K562 (cell line): ENCODE data around the gene ALPP. TPM values are rescaled to one million over a fixed set of nuclear protein-coding genes. Genes with fewer than 3 reads are reported as not detected.
"Not testable (repeated sequence)": the region's sequence is repeated elsewhere in the genome, so short reads cannot be mapped to it uniquely, and the experiment has no call there.

ENCODE experiments used
- ATAC-seq: fragments of 200-7000 bp; cut with Tn5 transposase; 3 replicates; pipeline ENCODE4 v1.9.1; 2020; ENCODE audit warnings: moderate library complexity
- BruUV-seq: library from RNA; stranded (reverse); fragments of 400-500 nt; replicated peaks from 2 replicates; lab custom pipeline; 2021; lab: Mats Ljungman, UMichigan
- CTCF ChIA-PET: fragments of 300-600 bp; formaldehyde crosslinking; extraction: SDS; loops from one replicate; lab custom pipeline; 2021; ENCODE audit warnings: low intra/inter-chr PET ratio; lab: Yijun Ruan, JAX
- POLR2A ChIA-PET: fragments of 300-600, 350-650 bp; sonication (Branson Sonifier 250); formaldehyde crosslinking; extraction: SDS; loops from one replicate; lab custom pipeline; 2021; ENCODE audit warnings: antibody characterized with exemption, inconsistent platforms; lab: Yijun Ruan, JAX
- DNase-seq, 4 experiments: peaks; one replicate each; pipeline versions ENCODE4 v3.0.0 to v3.0.0-alpha.2; 2011 to 2018; ENCODE audit warnings: low spot score in 3 of 4, mixed read lengths in 3 of 4; ENCODE audit errors: extremely low read depth in 1 of 4
- FAIRE-seq: peaks from 2 replicates; lab custom pipeline; 2011; peaks lifted over from hg19 to GRCh38; lab: Jason Lieb, UNC
- H2AFZ ChIP-seq: 2 replicates; pipeline ENCODE4 v1.6.0; 2011; ENCODE audit warnings: low read depth, low read length, control low read depth, inconsistent platforms
- H3K27ac ChIP-seq: fragments of 200-600 bp; 3 replicates; pipeline ENCODE4 v1.8.0; 2011; ENCODE audit warnings: low read depth, mild to moderate bottlenecking, control low read depth, inconsistent platforms, low read length, moderate library complexity, mixed read lengths; ENCODE audit errors: extremely low read depth
- H3K27me3 ChIP-seq, 2 experiments: fragments of 300-600 bp in 1 of 2; 2 replicates in 1 of 2; 3 replicates in 1 of 2; pipeline versions ENCODE4 v1.6.0 to v1.8.0; 2011; ENCODE audit warnings: inconsistent platforms in 2 of 2, low read length in 2 of 2, mild to moderate bottlenecking in 1 of 2, mixed read lengths in 1 of 2, moderate library complexity in 1 of 2; ENCODE audit not compliant: control insufficient read depth in 2 of 2, insufficient read depth in 2 of 2
- H3K36me3 ChIP-seq: fragments of 300-600 bp; 3 replicates; pipeline ENCODE4 v1.8.0; 2011; ENCODE audit warnings: mild to moderate bottlenecking, low read length, inconsistent platforms; ENCODE audit not compliant: control insufficient read depth, insufficient read depth
- H3K4me1 ChIP-seq, 2 experiments: fragments of 200-600 bp in 1 of 2; replicated peaks in 1 of 2; 2 replicates in 1 of 2; 3 replicates in 1 of 2; pipeline versions ENCODE4 v1.5.1 to v1.8.0; 2011; ENCODE audit warnings: inconsistent platforms in 2 of 2, low read length in 2 of 2, mild to moderate bottlenecking in 1 of 2, mixed read lengths in 1 of 2, moderate library complexity in 1 of 2; ENCODE audit not compliant: control insufficient read depth in 2 of 2, insufficient read depth in 2 of 2
- H3K4me2 ChIP-seq: 2 replicates; pipeline ENCODE4 v1.6.1; 2011; ENCODE audit warnings: low read length, control low read depth, inconsistent platforms, mixed read lengths; ENCODE audit not compliant: insufficient read depth
- H3K4me3 ChIP-seq: fragments of 200-600 bp; sonication (generic), shearing (Covaris generic); 2 replicates; pipeline ENCODE4 v1.5.1; 2016; ENCODE audit warnings: control low read depth, inconsistent platforms
- H3K79me2 ChIP-seq: fragments of 200-600 bp; 3 replicates; pipeline ENCODE4 v1.8.0; 2011; ENCODE audit warnings: low read length, inconsistent platforms; ENCODE audit not compliant: control insufficient read depth, insufficient read depth
- H3K9ac ChIP-seq, 2 experiments: 2 replicates each; pipeline versions ENCODE4 v1.6.0 to v1.6.1; 2011; ENCODE audit warnings: low read depth in 2 of 2, low read length in 2 of 2, control low read depth in 1 of 2, inconsistent platforms in 1 of 2, mild to moderate bottlenecking in 1 of 2, mixed read lengths in 1 of 2; ENCODE audit not compliant: insufficient read depth in 1 of 2
- H3K9me1 ChIP-seq: one replicate; pipeline ENCODE4 v1.6.0; 2011; ENCODE audit warnings: inconsistent platforms, mild to moderate bottlenecking, low read length, moderate library complexity; ENCODE audit not compliant: control insufficient read depth, insufficient read depth
- H3K9me3 ChIP-seq: replicated peaks from 2 replicates; pipeline ENCODE4 v1.5.1; 2011; ENCODE audit warnings: low read depth, low read length, inconsistent platforms; ENCODE audit not compliant: control insufficient read depth, insufficient read depth
- H4K20me1 ChIP-seq: replicated peaks from 2 replicates; pipeline ENCODE4 v1.6.1; 2011; ENCODE audit warnings: low read length, inconsistent platforms, mixed read lengths; ENCODE audit not compliant: control insufficient read depth, insufficient read depth
- BMI1 ChIP-seq: fragments of 150-350 bp; IDR thresholded peaks from 2 replicates; pipeline ENCODE4 v1.6.1; 2014; ENCODE audit warnings: low read length
- HNRNPUL1 ChIP-seq: fragments of 200-400 bp; formaldehyde crosslinking; IDR thresholded peaks from 2 replicates; pipeline ENCODE4 v1.6.1; 2017; ENCODE audit warnings: low read length
- KLF1 ChIP-seq: fragments of 450-650 bp; IDR thresholded peaks from 2 replicates; pipeline ENCODE4 v1.6.1; 2016; ENCODE audit warnings: missing genetic modification characterization, missing compliant biosample characterization
- TBL1XR1 ChIP-seq, 2 experiments: IDR thresholded peaks; 2 replicates each; pipeline ENCODE4 v1.6.1; 2012; ENCODE audit warnings: improper control_type of control experiment in 2 of 2, low read length in 2 of 2, mild to moderate bottlenecking in 1 of 2
- ZNF282 ChIP-seq: sonication (generic); formaldehyde crosslinking; IDR thresholded peaks from 2 replicates; pipeline ENCODE4 v1.8.1; 2023; ENCODE audit warnings: missing genetic modification reagents
- ZNF431 ChIP-seq: sonication (generic); formaldehyde crosslinking; IDR thresholded peaks from 2 replicates; pipeline ENCODE4 v1.8.0; 2022; ENCODE audit warnings: mild to moderate bottlenecking, missing genetic modification reagents
- WGBS: fragments of 100-300 bp; shearing (Covaris generic); methylation state at CpG from one replicate; pipeline ENCODE4 v1.1.6; 2016; ENCODE audit warnings: low coverage, mixed read lengths; ENCODE audit not compliant: insufficient coverage; ENCODE audit errors: missing lambda C conversion rate; 5-methylcytosine and 5-hydroxymethylcytosine counted together
- in situ Hi-C: fragments of 300-500 bp; cut with MboI; formaldehyde crosslinking; loops from 4 replicates; pipeline ENCODE4 v1.15.0; 2018; ENCODE audit warnings: inconsistent platforms, mixed read lengths
- intact Hi-C: fragments of 100-400 bp; cut with micrococcal nuclease; formaldehyde crosslinking; loops from 2 replicates; pipeline ENCODE4 v1.14.2; 2022
- polyA plus RNA-seq, 8 experiments: library from polyadenylated mRNA; depleted of rRNA in 4 of 8; stranded (reverse) in 5 of 8; unstranded in 3 of 8; fragments of >200 nt; fragmentation: Nextera tagmentation in 2 of 8; fragmentation: Illumina TruSeq in 1 of 8; extraction: Ambion mirVana in 2 of 8; extraction: Trizol in 1 of 8; gene quantifications; 2 replicates each; pipeline versions ENCODE4 v1.2.1 to v1.2.3, GENCODE V29; 2011 to 2014; ENCODE audit warnings: inconsistent platforms in 1 of 8, missing spikeins in 1 of 8
- total RNA-seq, 7 experiments: library from RNA; depleted of rRNA in 6 of 7; stranded (reverse); fragments of >200 nt in 6 of 7; fragmentation: Illumina TruSeq in 2 of 7; extraction: Trizol in 2 of 7; gene quantifications; 2 replicates each; pipeline versions ENCODE4 v1.2.1 to v1.2.3, GENCODE V29; 2011 to 2021; ENCODE audit warnings: low replicate concordance in 1 of 7
- TF ChIP-seq, protein P1 (sequence below): fragments of 450-650 bp; formaldehyde crosslinking; IDR thresholded peaks from 2 replicates; pipeline ENCODE4 v1.4.0; 2022; ENCODE audit warnings: mild to moderate bottlenecking, moderate library complexity

ALPP gene
- total and polyA plus RNA-seq, 9 of the 15 experiments (the other 6 are each of a cell fraction or from before 2014, with no cell fraction given) = 0.03 TPM; not detected in 8

DNA sequence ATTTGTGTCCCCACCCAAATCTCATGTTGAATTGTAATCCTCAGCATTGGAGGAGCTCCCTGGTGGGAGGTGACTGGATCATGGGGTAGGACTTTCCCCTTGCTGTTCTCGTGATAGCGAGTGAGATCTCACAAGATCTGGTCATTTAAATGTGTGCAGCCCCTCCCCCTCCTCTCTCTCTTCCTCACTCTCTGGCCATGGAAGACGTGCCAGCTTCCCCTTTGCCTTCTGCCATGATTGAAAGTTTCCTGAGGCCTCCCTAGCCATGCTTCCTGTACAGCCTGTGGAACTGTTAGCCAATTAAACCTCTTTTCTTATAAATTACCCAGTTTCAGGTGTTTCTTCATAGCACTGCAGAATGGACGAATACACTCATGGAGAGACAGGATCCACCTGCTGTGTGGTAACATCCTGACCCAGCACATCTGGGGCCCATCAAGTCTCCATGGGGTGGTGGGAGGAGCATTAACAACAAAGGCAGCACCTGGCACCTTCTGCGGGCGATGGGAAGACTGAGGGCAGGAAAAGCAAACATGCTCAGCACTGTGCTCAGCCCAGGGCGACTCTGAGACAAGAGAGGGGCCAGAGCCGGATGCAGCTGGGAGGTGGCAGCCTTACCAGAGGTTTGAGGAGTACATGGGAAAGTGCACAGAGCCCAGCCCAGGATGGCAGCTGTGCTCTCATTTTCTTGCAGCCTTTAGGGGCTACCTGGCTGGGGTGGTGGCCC is 16.2 kb upstream of the ALPP start:
- H3K9me1 ChIP-seq = no peaks in the 10 kb centered on the region
- CTCF ChIA-PET = no interaction called here
- no peaks in the 10 kb centered on the region for H4K20me1 ChIP-seq
- in situ Hi-C loops = no loop called here
- ATAC-seq (no peak), DNase-seq (no peak)
- H3K79me2 ChIP-seq = no peaks in the 10 kb centered on the region
- no peak overlapping the region for H3K4me2 ChIP-seq
- H3K27me3 ChIP-seq = no peaks in the 10 kb centered on the region
- H3K27ac ChIP-seq = no peak overlapping the region
- H3K4me1 ChIP-seq = peaks cover 0 to 6% of the 10 kb centered on the region in 2 experiments; a peak in 1 of 5 replicates
- H3K4me3 ChIP-seq = no peak overlapping the region
- no peaks in the 10 kb centered on the region for H3K36me3 ChIP-seq
- TF ChIP-seq KLF1 (no peak), ZNF282 (no peak), BMI1 (no peak), TBL1XR1 (IDR thresholded peaks at IDR 0.05; ENCODE audit: low read length in 2 of 2) (no peak), ZNF431 (peak; percentile 96), HNRNPUL1 (no peak)
- TF ChIP-seq, protein P1, sequence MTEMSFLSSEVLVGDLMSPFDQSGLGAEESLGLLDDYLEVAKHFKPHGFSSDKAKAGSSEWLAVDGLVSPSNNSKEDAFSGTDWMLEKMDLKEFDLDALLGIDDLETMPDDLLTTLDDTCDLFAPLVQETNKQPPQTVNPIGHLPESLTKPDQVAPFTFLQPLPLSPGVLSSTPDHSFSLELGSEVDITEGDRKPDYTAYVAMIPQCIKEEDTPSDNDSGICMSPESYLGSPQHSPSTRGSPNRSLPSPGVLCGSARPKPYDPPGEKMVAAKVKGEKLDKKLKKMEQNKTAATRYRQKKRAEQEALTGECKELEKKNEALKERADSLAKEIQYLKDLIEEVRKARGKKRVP (CRISPR knock-in tag) = no peak
- TF ChIP-seq, all 486 proteins: peak for 1
- Histone ChIP-seq H2AFZ (no peak overlapping the region), H3K9me3 (no peaks in the 10 kb centered on the region), H3K9ac (no peak overlapping the region)
- BruUV-seq = no TSS peak
- FAIRE-seq = no peak
- intact Hi-C loops = no loop called here
- 16% methylated on average over 6 of the region's 8 CpGs for WGBS
- POLR2A ChIA-PET = no interaction called here

DNA sequence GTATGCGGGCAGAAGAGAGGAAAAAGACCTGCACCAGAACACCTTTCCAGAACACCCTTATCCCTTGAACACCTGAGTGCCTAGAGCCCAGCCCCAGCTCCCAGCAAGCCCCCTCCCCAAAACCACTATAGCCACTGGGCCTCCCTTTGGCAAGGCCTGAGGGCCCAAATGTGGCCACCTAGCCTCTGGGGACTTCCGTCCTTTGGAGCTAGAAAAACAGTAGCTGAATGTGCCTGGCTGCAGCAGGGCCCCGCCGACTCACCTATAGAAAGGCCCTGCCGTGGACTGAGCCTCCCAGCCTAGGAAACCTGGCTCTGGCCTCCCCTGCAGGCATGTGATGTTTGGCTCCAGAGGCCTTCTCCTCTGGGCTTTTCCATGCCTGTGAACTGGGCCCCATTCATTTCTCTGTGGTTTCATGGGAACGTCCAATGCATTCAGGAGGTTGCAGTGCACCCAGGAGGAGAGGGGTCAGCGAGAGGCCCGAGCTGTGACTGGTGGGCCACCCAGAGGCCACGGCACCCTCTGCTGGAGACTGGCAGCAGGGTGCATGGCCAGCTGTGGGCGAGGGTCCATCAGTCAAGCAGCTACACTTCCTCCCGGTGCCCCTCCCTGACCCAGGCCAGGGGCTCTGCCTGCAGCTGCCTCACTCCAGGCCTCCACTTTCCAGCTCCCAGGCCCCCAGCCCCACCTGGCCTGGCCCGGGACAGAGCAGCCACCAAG is 15.3 kb upstream of the ALPP start:
- CTCF ChIA-PET, H4K20me1 ChIP-seq, H3K4me2 ChIP-seq, H3K27me3 ChIP-seq, in situ Hi-C loops, H3K36me3 ChIP-seq, H2AFZ ChIP-seq, POLR2A ChIA-PET, H3K9ac ChIP-seq, BruUV-seq, H3K4me3 ChIP-seq, H3K4me1 ChIP-seq, DNase-seq, H3K9me1 ChIP-seq, FAIRE-seq, H3K9me3 ChIP-seq, H3K27ac ChIP-seq, intact Hi-C loops, H3K79me2 ChIP-seq, ATAC-seq: not testable (repeated sequence)
- WGBS = 11% methylated on average over 5 of the region's 12 CpGs
